AG04450 (cell line): ENCODE results near the gene C2orf78. TPM values are rescaled to one million over a fixed set of nuclear protein-coding genes. Genes with fewer than 3 reads are reported as not detected.
A peak's percentile ranks its signal among the peaks of the same experiment; 100 is the strongest.

Experiments
- CTCF ChIA-PET: fragments of 300-600, 350-600 bp; formaldehyde crosslinking; extraction: SDS; loops from one replicate; lab custom pipeline; 2022; ENCODE audit warnings: antibody characterized with exemption, inconsistent platforms; lab: Charles Lee
- POLR2A ChIA-PET: fragments of 350-600 bp; formaldehyde crosslinking; extraction: SDS; loops from one replicate; lab custom pipeline; 2021; ENCODE audit warnings: antibody characterized with exemption, inconsistent platforms; lab: Yijun Ruan, JAX
- DNase-seq: peaks from one replicate; pipeline ENCODE4 v3.0.0-alpha.2; 2011; ENCODE audit warnings: low read depth, low spot score
- H3K27ac ChIP-seq: one replicate; pipeline ENCODE4 v1.5.1; 2012; ENCODE audit warnings: low read depth, low read length, control low read depth
- H3K27me3 ChIP-seq: one replicate; pipeline ENCODE4 v1.6.0; 2012; ENCODE audit warnings: low read length; ENCODE audit not compliant: control insufficient read depth, insufficient read depth
- H3K4me3 ChIP-seq: 2 replicates; pipeline ENCODE4 v1.5.1; 2011; ENCODE audit warnings: mild to moderate bottlenecking, low read depth, low read length, control low read depth
- H3K9me3 ChIP-seq: 2 replicates; pipeline ENCODE4 v1.5.1; 2012; ENCODE audit warnings: low read length; ENCODE audit not compliant: control insufficient read depth, insufficient read depth
- CTCF ChIP-seq: IDR thresholded peaks from 2 replicates; pipeline ENCODE4 v1.5.1; 2011; ENCODE audit warnings: low read depth, low read length, control low read depth, inconsistent platforms
- polyA plus RNA-seq: library from polyadenylated mRNA; depleted of rRNA; stranded (reverse); fragments of >200 nt; gene quantifications from 2 replicates; pipeline ENCODE4 v1.2.3, GENCODE V29; 2011

C2orf78 gene
- polyA plus RNA-seq, 1 experiment, result not detected

GRCh38 chr2:73832930-73833329, 48.9 kb downstream of the C2orf78 start:
- ChIA-PET CTCF (no interaction called here), POLR2A (no interaction called here)
- no peak for DNase-seq
- H3K9me3 ChIP-seq, result no peaks in the 10 kb centered on the region; the same call in 1 of the 2 replicates
- H3K4me3 ChIP-seq, result no peak overlapping the region
- no peak for TF ChIP-seq CTCF
- H3K27ac ChIP-seq, result no peak overlapping the region
- no peaks in the 10 kb centered on the region for H3K27me3 ChIP-seq

- H3K4me3 ChIP-seq, result no peak overlapping the region
- H3K27me3 ChIP-seq, result no peaks in the 10 kb centered on the region
- no peaks in the 10 kb centered on the region; the same call in 1 of the 2 replicates for H3K9me3 ChIP-seq
- POLR2A ChIA-PET, result no interaction called here
- CTCF ChIA-PET, result interaction anchor here (1.4 kb wide), 1 partner anchor 10 kb away, joined by 3 read pairs; no protein-coding TSS in a partner anchor
- TF ChIP-seq CTCF, result no peak
- DNase-seq, result no peak
- no peak overlapping the region for H3K27ac ChIP-seq
Measured at GRCh38 chr2:73836141-73836943, 52.4 kb downstream of the C2orf78 start.

- Histone ChIP-seq H3K27me3 (no peaks in the 10 kb centered on the region), H3K27ac (no peak overlapping the region), H3K9me3 (no peaks in the 10 kb centered on the region; the same call in 1 of the 2 replicates), H3K4me3 (no peak overlapping the region)
- ChIA-PET CTCF (interaction anchor here (0.6 to 1.0 kb wide), 3 partner anchors 14 to 661 kb away, joined by 3 read pairs; no protein-coding TSS in a partner anchor), POLR2A (interaction anchor here (0.5 kb wide), 1 partner anchor 58 kb away, joined by 3 read pairs; no protein-coding TSS in a partner anchor)
- no peak for TF ChIP-seq CTCF
- no peak for DNase-seq
Measured at GRCh38 chr2:73837847-73838585, 54.0 kb downstream of the C2orf78 start.

GRCh38 chr2:73838889-73839534, 55.0 kb downstream of the C2orf78 start:
- ChIA-PET POLR2A (no interaction called here), CTCF (interaction anchor here (0.6 to 1.1 kb wide), 4 partner anchors 15 to 662 kb away, joined by 3 read pairs; no protein-coding TSS in a partner anchor)
- no peak overlapping the region for H3K4me3 ChIP-seq
- no peaks in the 10 kb centered on the region; the same call in 1 of the 2 replicates for H3K9me3 ChIP-seq
- no peak for TF ChIP-seq CTCF
- no peaks in the 10 kb centered on the region for H3K27me3 ChIP-seq
- DNase-seq, result no peak
- H3K27ac ChIP-seq, result peak overlapping the region; percentile 11
